PC-3 (cell line): ENCODE results near the gene PPARGC1A. TPM values are rescaled to one million over a fixed set of nuclear protein-coding genes. Genes with fewer than 3 reads are reported as not detected.

Experiments used
- ATAC-seq: fragments of 200-7000 bp; cut with Tn5 transposase; 2 replicates; pipeline ENCODE4 v1.9.1; 2020; ENCODE audit warnings: mild to moderate bottlenecking, moderate library complexity
- BruUV-seq: library from RNA; stranded (reverse); fragments of 400-500 nt; replicated peaks from 2 replicates; lab custom pipeline; 2021; lab: Mats Ljungman, UMichigan
- CTCF ChIA-PET: fragments of 300-600 bp; sonication (Branson Sonifier 250); formaldehyde crosslinking; loops from one replicate; lab custom pipeline; 2022; ENCODE audit warnings: antibody characterized with exemption; lab: Charles Lee
- POLR2A ChIA-PET: fragments of 300-600 bp; sonication (Branson Sonifier 250); formaldehyde crosslinking; loops from one replicate; lab custom pipeline; 2022; ENCODE audit warnings: antibody characterized with exemption; ENCODE audit not compliant: unreplicated experiment; lab: Charles Lee
- DNase-seq: peaks from one replicate; pipeline ENCODE4 v3.0.0-alpha.2; 2015
- H2AFZ ChIP-seq: fragments of 300-600 bp; sonication (generic); 2 replicates; pipeline ENCODE4 v1.6.0; 2016; ENCODE audit warnings: antibody characterized with exemption, low read length
- H3F3A ChIP-seq: fragments of 300-600 bp; sonication (generic); one replicate; pipeline ENCODE4 v1.6.0; 2017; ENCODE audit warnings: antibody characterized with exemption, low read length, control low read depth, mild to moderate bottlenecking; ENCODE audit not compliant: unreplicated experiment
- H3K27ac ChIP-seq: fragments of 300-600 bp; sonication (generic); 2 replicates; pipeline ENCODE4 v1.5.1; 2016; ENCODE audit warnings: mild to moderate bottlenecking, low read length
- H3K27me3 ChIP-seq: fragments of 300-600 bp; sonication (generic); 2 replicates; pipeline ENCODE4 v1.6.1; 2016; ENCODE audit warnings: low read length, mixed read lengths
- H3K36me3 ChIP-seq: fragments of 300-600 bp; sonication (generic); 2 replicates; pipeline ENCODE4 v1.6.1; 2016; ENCODE audit warnings: low read depth, mixed run types, low read length, mixed read lengths
- H3K4me1 ChIP-seq: fragments of 300-600 bp; sonication (generic); 2 replicates; pipeline ENCODE4 v1.5.1; 2016; ENCODE audit warnings: low read length; ENCODE audit not compliant: insufficient read depth
- H3K4me2 ChIP-seq: fragments of 300-600 bp; sonication (generic); 2 replicates; pipeline ENCODE4 v1.6.0; 2016; ENCODE audit warnings: low read length
- H3K4me3 ChIP-seq: fragments of 300-600 bp; sonication (generic); 2 replicates; pipeline ENCODE4 v1.5.1; 2016; ENCODE audit warnings: mild to moderate bottlenecking, low read length, mixed read lengths
- H3K79me2 ChIP-seq: fragments of 300-600 bp; sonication (generic); 2 replicates; pipeline ENCODE4 v1.6.1; 2017; ENCODE audit warnings: low read length, mixed read lengths
- H3K9ac ChIP-seq: fragments of 300-600 bp; sonication (generic); 2 replicates; pipeline ENCODE4 v1.6.0; 2016; ENCODE audit warnings: mild to moderate bottlenecking, low read length
- H3K9me2 ChIP-seq: fragments of 300-600 bp; sonication (generic); replicated peaks from 2 replicates; pipeline ENCODE4 v1.6.1; 2016; ENCODE audit warnings: mixed run types, low read length, mixed read lengths
- H3K9me3 ChIP-seq: fragments of 300-600 bp; sonication (generic); 2 replicates; pipeline ENCODE4 v1.6.1; 2016; ENCODE audit warnings: low read length, mixed read lengths
- H4K20me1 ChIP-seq: fragments of 300-600 bp; sonication (generic); 2 replicates; pipeline ENCODE4 v1.6.1; 2016; ENCODE audit warnings: low read length, mixed read lengths
- CTCF ChIP-seq: fragments of 300-600 bp; sonication (generic); conservative IDR thresholded peaks from 2 replicates; pipeline ENCODE4 v1.5.1; 2017; ENCODE audit warnings: antibody characterized with exemption, low read depth, mild to moderate bottlenecking, low read length
- EZH2 ChIP-seq: fragments of 300-600 bp; sonication (generic); IDR thresholded peaks from one replicate; pipeline ENCODE4 v1.6.1; 2017; ENCODE audit warnings: antibody characterized with exemption, mild to moderate bottlenecking, low read length; ENCODE audit not compliant: unreplicated experiment
- EZH2phosphoT487 ChIP-seq: fragments of 300-600 bp; sonication (generic); IDR thresholded peaks from 2 replicates; pipeline ENCODE4 v1.6.1; 2018; ENCODE audit warnings: mild to moderate bottlenecking, antibody characterized with exemption, low read length, borderline replicate concordance
- intact Hi-C: fragments of 100-400 bp; cut with micrococcal nuclease; formaldehyde crosslinking; loops from 2 replicates; pipeline ENCODE4 v1.9.0; 2023
- total RNA-seq: library from RNA; depleted of rRNA; stranded (reverse); fragments of >200 nt; gene quantifications from 2 replicates; pipeline ENCODE4 v1.2.3, GENCODE V29; 2014

Gene PPARGC1A
- total RNA-seq, 1 experiment from 2014 or later, result not detected

DNA sequence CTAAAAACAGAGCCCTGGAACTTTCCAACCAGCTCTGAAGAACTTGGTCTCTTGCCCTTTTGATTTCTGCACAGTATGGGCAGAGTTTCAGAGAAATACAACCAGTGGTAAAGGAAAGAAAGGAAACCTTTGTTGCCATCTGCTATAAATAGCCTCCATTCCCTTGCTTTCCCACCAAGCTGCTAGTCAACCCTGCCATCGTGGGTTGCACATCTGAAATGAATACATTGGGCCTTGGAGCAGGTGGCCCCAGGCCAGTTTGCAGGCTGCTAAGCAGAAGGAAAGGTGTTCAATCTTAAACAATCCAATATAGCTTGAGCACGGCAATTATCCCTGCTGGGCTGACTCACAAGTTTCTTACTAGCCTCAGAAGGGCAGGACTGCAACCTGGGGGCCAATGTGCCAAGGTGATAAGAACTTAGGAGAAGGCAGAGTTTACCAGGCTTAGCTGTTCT is 142.5 kb downstream of the PPARGC1A start:
- Histone ChIP-seq H3K9ac (no peak overlapping the region), H4K20me1 (no peaks in the 10 kb centered on the region), H2AFZ (no peak overlapping the region), H3K27me3 (no peaks in the 10 kb centered on the region), H3K27ac (no peak overlapping the region), H3F3A (no peaks in the 10 kb centered on the region), H3K4me2 (no peak overlapping the region), H3K36me3 (no peaks in the 10 kb centered on the region), H3K9me2 (no peaks in the 10 kb centered on the region), H3K79me2 (no peaks in the 10 kb centered on the region), H3K4me1 (no peaks in the 10 kb centered on the region), H3K4me3 (no peak overlapping the region), H3K9me3 (no peaks in the 10 kb centered on the region)
- ChIA-PET POLR2A (no interaction called here), CTCF (no interaction called here)
- intact Hi-C loops, result no loop called here
- ATAC-seq, result no peak
- BruUV-seq, result no TSS peak
- TF ChIP-seq EZH2phosphoT487 (no peak), CTCF (no peak), EZH2 (no peak)
- no peak for DNase-seq

DNA sequence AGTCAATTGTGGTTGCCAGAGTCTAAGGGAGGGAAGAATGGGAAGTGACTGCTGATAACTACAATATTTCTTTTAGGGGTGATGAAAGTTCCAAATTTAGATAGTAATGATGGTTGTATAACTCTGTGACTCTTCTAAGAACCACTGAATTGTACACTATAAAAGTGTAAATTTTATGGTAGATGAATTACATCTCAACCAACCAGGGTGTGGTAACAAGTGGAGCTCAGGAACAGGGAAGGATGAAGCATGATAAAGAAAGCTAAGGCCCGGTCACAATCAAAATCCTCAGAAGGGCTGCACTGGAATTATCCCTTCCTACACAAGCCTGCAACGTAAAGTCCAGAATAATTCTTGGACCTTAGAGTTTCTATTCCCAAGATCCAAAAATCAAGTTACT is 143.2 kb downstream of the PPARGC1A start:
- Histone ChIP-seq H3K27me3 (no peaks in the 10 kb centered on the region), H3K4me1 (no peaks in the 10 kb centered on the region), H3K4me2 (no peak overlapping the region), H3K9me2 (no peaks in the 10 kb centered on the region), H3K9me3 (no peaks in the 10 kb centered on the region), H3K36me3 (no peaks in the 10 kb centered on the region), H3K79me2 (no peaks in the 10 kb centered on the region), H3F3A (no peaks in the 10 kb centered on the region), H3K4me3 (no peak overlapping the region), H4K20me1 (no peaks in the 10 kb centered on the region), H3K9ac (no peak overlapping the region), H3K27ac (no peak overlapping the region), H2AFZ (no peak overlapping the region)
- ChIA-PET CTCF (no interaction called here), POLR2A (no interaction called here)
- no TSS peak for BruUV-seq
- intact Hi-C loops, result no loop called here
- DNase-seq (no peak), ATAC-seq (no peak)
- TF ChIP-seq EZH2 (no peak), EZH2phosphoT487 (no peak), CTCF (no peak)

DNA sequence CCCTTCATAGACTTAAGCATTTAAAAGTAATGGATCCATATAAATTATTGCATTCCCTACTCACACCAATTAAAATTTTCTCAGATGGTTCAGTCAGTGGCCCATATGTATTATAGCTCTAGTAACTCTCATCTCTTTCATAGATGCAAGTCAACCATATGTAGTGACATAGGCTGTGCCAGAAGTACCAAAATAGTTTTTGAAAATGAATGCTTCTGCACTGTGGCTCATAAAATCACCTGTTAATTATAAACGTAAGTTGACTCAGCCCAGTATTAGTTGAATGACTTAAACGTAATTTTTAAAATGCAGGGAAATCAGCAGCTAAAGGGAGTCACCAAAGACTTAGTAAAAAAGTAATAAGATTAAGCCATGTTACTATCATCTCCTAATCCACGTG is 143.8 kb downstream of the PPARGC1A start:
- DNase-seq (no peak), ATAC-seq (no peak)
- no peak for TF ChIP-seq CTCF
- TF ChIP-seq EZH2phosphoT487, result no peak
- TF ChIP-seq EZH2, result no peak
- BruUV-seq, result no TSS peak
- no peak overlapping the region for H3K4me2 ChIP-seq
- H3K36me3 ChIP-seq, result no peaks in the 10 kb centered on the region
- CTCF ChIA-PET, result no interaction called here
- no peak overlapping the region for H3K4me3 ChIP-seq
- no peaks in the 10 kb centered on the region for H3K4me1 ChIP-seq
- intact Hi-C loops, result no loop called here
- H4K20me1 ChIP-seq, result no peaks in the 10 kb centered on the region
- H3K79me2 ChIP-seq, result no peaks in the 10 kb centered on the region
- H2AFZ ChIP-seq, result no peak overlapping the region
- POLR2A ChIA-PET, result no interaction called here
- H3K9me2 ChIP-seq, result no peaks in the 10 kb centered on the region
- H3K9ac ChIP-seq, result no peak overlapping the region
- H3F3A ChIP-seq, result no peaks in the 10 kb centered on the region
- no peaks in the 10 kb centered on the region for H3K9me3 ChIP-seq
- no peak overlapping the region for H3K27ac ChIP-seq
- no peaks in the 10 kb centered on the region for H3K27me3 ChIP-seq
